Body of pancreas (tissue), 4 donors: ENCODE measurements around the gene CCDC12. TPM values are rescaled to one million over a fixed set of nuclear protein-coding genes. Genes with fewer than 3 reads are reported as not detected.

Experiments used
- ATAC-seq: fragments of 150-250 bp; one replicate; pipeline ENCODE4 v1.9.1; 2016
- DNase-seq, 4 donors: peaks; one replicate each; pipeline ENCODE4 v3.0.0-alpha.2; 2019
- H3K27ac ChIP-seq, 4 donors: fragments of 200-600 bp; sonication (generic); 1 replicate in 3 of 4; 2 replicates in 1 of 4; pipeline versions ENCODE4 v1.5.1 to v1.6.1; 2016 to 2019; ENCODE audit warnings: mild to moderate bottlenecking in 1 of 4, mixed read lengths in 1 of 4, moderate library complexity in 1 of 4
- H3K27me3 ChIP-seq, 2 donors: fragments of 200-600 bp; sonication (generic); one replicate each; pipeline ENCODE4 v1.6.0; 2016; ENCODE audit warnings: mild to moderate bottlenecking in 1 of 2
- H3K36me3 ChIP-seq, 2 donors: fragments of 200-600 bp; sonication (generic); replicated peaks in 1 of 2; 2 replicates each; pipeline ENCODE4 v1.5.1; 2016; ENCODE audit warnings: low read depth in 2 of 2; ENCODE audit not compliant: insufficient read depth in 1 of 2
- H3K4me1 ChIP-seq: fragments of 200-600 bp; sonication (generic); one replicate; pipeline ENCODE4 v1.6.0; 2016
- H3K4me3 ChIP-seq, 2 donors: fragments of 200-600 bp; sonication (generic); 1 replicate in 1 of 2; 2 replicates in 1 of 2; pipeline ENCODE4 v1.5.1; 2016 to 2019
- H3K9me3 ChIP-seq, 3 donors: fragments of 200-600 bp; sonication (generic); 1 replicate in 2 of 3; 2 replicates in 1 of 3; pipeline ENCODE4 v1.5.1; 2016
- POLR2A ChIP-seq, 3 donors: fragments of 450-650 bp; IDR thresholded peaks; one replicate each; pipeline ENCODE4 v1.6.1; 2016; ENCODE audit warnings: antibody characterized with exemption in 3 of 3, mild to moderate bottlenecking in 2 of 3
- WGBS, 2 donors: methylation state at CpG; one replicate each; pipeline ENCODE4 v1.1.5; 2017; 5-methylcytosine and 5-hydroxymethylcytosine counted together
- intact Hi-C: fragments of 100-400 bp; cut with DNase I; formaldehyde crosslinking; loops from one replicate; pipeline ENCODE4 v1.15.1; 2023
- total RNA-seq, 2 donors: library from RNA; depleted of rRNA; stranded (reverse); fragments of >200 nt; gene quantifications; one replicate each; pipeline ENCODE4 v1.1.0, GENCODE V29; 2016
- TF ChIP-seq, protein P1 (sequence below), 7 experiments: fragments of 450-650 bp in 4 of 7; fragments of 200-600 bp in 3 of 7; sonication (generic) in 3 of 7; IDR thresholded peaks; one replicate each; pipeline ENCODE4 v1.5.1; 2016 to 2019; ENCODE audit warnings: antibody characterized with exemption in 7 of 7

CCDC12 gene
- total RNA-seq, 2 donors from 2014 or later = 25.4 to 67.2 TPM

DNA sequence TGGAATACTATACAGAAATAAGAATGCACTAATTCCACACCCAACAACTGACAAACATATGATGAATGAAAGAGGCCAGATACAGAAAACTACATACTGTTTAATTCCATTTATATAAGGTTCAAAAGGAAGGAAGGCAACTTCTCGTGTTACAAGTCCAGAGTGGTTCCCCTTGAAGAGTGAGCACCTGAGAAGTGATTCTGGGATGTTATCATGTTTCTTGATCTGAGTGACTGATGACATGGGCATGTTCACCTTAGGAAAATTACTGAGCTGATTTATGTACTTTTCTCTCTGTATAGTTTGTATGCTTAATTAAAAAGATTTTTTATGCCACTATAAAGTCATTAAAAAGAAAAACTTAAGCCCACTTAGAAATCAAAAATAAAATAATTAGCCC, 13.6 kb downstream of the CCDC12 start:
- Histone ChIP-seq H3K4me3 (no peak overlapping the region), H3K27ac (peak overlapping the region in 1 of 4 donors; percentile 2), H3K9me3 (no peaks in the 10 kb centered on the region), H3K36me3 (no peaks in the 10 kb centered on the region), H3K4me1 (peaks cover 75% of the 10 kb centered on the region), H3K27me3 (no peaks in the 10 kb centered on the region)
- TF ChIP-seq POLR2A (IDR thresholded peaks at IDR 0.05) = no peak
- TF ChIP-seq, protein P1, sequence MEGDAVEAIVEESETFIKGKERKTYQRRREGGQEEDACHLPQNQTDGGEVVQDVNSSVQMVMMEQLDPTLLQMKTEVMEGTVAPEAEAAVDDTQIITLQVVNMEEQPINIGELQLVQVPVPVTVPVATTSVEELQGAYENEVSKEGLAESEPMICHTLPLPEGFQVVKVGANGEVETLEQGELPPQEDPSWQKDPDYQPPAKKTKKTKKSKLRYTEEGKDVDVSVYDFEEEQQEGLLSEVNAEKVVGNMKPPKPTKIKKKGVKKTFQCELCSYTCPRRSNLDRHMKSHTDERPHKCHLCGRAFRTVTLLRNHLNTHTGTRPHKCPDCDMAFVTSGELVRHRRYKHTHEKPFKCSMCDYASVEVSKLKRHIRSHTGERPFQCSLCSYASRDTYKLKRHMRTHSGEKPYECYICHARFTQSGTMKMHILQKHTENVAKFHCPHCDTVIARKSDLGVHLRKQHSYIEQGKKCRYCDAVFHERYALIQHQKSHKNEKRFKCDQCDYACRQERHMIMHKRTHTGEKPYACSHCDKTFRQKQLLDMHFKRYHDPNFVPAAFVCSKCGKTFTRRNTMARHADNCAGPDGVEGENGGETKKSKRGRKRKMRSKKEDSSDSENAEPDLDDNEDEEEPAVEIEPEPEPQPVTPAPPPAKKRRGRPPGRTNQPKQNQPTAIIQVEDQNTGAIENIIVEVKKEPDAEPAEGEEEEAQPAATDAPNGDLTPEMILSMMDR (IDR thresholded peaks at IDR 0.05) = no peak
- intact Hi-C loops = no loop called here
- 79 to 83% methylated on average over 1 of the region's 1 CpG for WGBS, 2 donors
- no peak for DNase-seq
- no peak for ATAC-seq

DNA sequence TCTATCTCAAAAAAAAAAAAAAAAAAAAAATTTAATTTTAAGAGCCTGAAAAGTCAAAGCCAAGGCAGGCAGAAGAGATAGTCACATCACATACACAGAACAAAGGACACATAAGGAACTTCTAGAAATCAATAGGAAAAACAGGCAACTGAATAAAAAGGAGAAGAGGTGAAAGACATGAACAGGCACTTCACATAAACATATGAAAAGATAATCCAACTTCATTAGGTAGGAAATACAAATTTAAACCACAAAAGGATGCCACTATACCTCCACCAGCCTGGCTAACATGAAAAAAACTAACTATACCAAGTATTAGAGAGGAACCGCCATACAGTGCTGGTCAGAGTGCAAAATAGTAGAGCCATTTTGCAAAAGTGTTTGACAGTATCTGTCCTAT, 14.1 kb downstream of the CCDC12 start:
- TF ChIP-seq, protein P1 (IDR thresholded peaks at IDR 0.05) = no peak
- no peak for TF ChIP-seq POLR2A (IDR thresholded peaks at IDR 0.05)
- H3K4me3 ChIP-seq = no peak overlapping the region
- ATAC-seq (no peak), DNase-seq (no peak)
- intact Hi-C loops = no loop called here
- H3K9me3 ChIP-seq = no peaks in the 10 kb centered on the region
- H3K27ac ChIP-seq = peak overlapping the region in 1 of 4 donors; percentile 2
- peaks cover 75% of the 10 kb centered on the region for H3K4me1 ChIP-seq
- H3K27me3 ChIP-seq = no peaks in the 10 kb centered on the region
- 92 to 94% methylated on average over 1 of the region's 1 CpG for WGBS, 2 donors
- no peaks in the 10 kb centered on the region for H3K36me3 ChIP-seq

DNA sequence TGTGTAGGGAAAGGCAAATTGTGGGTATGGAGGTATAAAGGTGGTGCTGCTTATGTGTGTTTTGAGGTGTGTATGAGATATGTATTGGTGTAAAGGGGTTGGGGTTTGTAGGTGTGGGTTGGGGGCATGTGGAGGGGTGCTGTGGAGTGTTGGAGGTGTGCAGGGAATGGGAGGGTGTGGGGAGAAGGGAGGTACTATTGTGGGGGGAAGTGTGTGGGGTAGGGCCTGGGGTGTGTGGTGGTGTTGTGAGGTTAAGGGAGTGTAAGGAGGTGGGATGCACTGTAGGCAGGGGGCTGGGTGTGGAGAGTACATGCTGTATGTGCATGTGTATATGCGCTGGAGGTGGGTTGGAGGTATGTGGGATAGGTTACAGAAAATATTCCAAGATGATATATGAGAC, 15.7 kb downstream of the CCDC12 start:
- Histone ChIP-seq H3K27me3 (no peaks in the 10 kb centered on the region), H3K27ac (peak overlapping the region; percentile 79 to 93 (median 88)), H3K4me3 (no peak overlapping the region), H3K36me3 (no peaks in the 10 kb centered on the region), H3K4me1 (peaks cover 75% of the 10 kb centered on the region), H3K9me3 (no peaks in the 10 kb centered on the region)
- TF ChIP-seq, protein P1 (IDR thresholded peaks at IDR 0.05) = no peak
- no peak for TF ChIP-seq POLR2A (IDR thresholded peaks at IDR 0.05)
- no peak for DNase-seq
- intact Hi-C loops = no loop called here
- ATAC-seq = no peak
- WGBS, 2 donors = 88 to 100% methylated on average over 1 of the region's 1 CpG

DNA sequence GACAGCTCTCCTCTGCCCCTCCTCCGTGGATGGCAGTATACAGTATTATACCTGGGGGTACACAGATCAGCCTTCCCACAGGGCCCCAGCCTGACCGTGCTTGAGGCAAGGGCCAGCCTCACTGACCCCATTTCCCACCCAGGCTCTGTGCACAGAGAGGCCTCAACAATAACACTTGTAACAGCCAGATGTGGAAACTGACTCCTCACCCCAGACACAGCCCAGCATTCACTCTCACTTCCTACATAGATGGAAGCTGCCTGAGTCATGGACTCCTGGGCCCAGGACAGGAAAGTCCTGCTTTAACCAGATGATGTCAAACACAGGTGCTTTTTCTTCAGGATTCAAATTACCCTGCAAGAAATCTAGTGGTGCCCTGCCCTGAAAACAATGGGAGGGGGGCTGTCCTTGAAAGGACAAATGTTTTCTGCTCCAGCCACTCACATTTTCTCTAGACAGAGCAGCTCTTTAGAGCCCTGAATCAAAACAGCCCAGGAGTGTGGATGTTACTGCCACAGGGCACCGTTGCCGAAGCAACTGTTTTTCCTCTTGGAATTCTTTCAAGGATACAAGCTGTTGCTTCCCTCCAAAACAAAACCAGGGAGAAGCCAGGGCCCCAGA, 16.4 kb downstream of the CCDC12 start:
- intact Hi-C loops = no loop called here
- Histone ChIP-seq H3K36me3 (no peaks in the 10 kb centered on the region), H3K27ac (peak overlapping the region; percentile 79 to 93 (median 88)), H3K9me3 (no peaks in the 10 kb centered on the region), H3K4me1 (peaks cover 75% of the 10 kb centered on the region), H3K27me3 (no peaks in the 10 kb centered on the region), H3K4me3 (no peak overlapping the region)
- ATAC-seq (peak; percentile 79), DNase-seq (peak; percentile 47 to 79 (median 70))
- TF ChIP-seq, protein P1 (IDR thresholded peaks at IDR 0.05) = peak in 1 of 7 experiments; percentile 8
- no peak for TF ChIP-seq POLR2A (IDR thresholded peaks at IDR 0.05)
- 7 to 27% methylated on average over 3 to 4 of the region's 4 CpGs for WGBS, 2 donors

DNA sequence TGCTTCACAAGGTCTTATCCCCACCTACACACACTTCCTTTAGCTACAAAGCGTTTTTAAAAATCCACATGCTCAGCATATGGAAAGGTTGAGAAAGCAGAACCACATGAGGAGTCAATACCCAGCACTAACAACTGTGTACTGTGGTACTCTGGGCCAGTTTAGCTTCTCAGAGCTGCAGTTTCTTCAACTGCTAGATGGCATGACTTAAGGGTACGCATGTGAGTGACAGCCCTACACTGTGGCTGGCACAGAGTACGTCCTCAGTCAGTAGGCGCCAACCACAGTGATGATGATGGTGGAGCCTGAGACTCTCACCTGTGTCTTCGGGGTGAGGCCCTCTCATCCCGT, 17.4 kb downstream of the CCDC12 start:
- Histone ChIP-seq H3K27ac (peak overlapping the region; percentile 79 to 93 (median 88)), H3K4me1 (peaks cover 81% of the 10 kb centered on the region), H3K4me3 (no peak overlapping the region), H3K27me3 (no peaks in the 10 kb centered on the region), H3K36me3 (no peaks in the 10 kb centered on the region), H3K9me3 (no peaks in the 10 kb centered on the region)
- ATAC-seq (no peak), DNase-seq (no peak)
- 64 to 74% methylated on average over 1 to 6 of the region's 6 CpGs for WGBS, 2 donors
- intact Hi-C loops = no loop called here
- TF ChIP-seq, protein P1 (IDR thresholded peaks at IDR 0.05) = no peak
- TF ChIP-seq POLR2A (IDR thresholded peaks at IDR 0.05) = no peak
